Hepatocyte (in vitro differentiated cells): ENCODE results near the gene HTR2B. TPM values are rescaled to one million over a fixed set of nuclear protein-coding genes. Genes with fewer than 3 reads are reported as not detected.

Experiments used
- DNase-seq: peaks from one replicate; pipeline ENCODE4 v3.0.0-alpha.2; 2016; ENCODE audit warnings: low spot score
- H2AFZ ChIP-seq: fragments of 200-600 bp; sonication (generic); 2 replicates; pipeline ENCODE4 v1.6.0; 2016; ENCODE audit warnings: antibody characterized with exemption, mild to moderate bottlenecking
- H3K27ac ChIP-seq: fragments of 200-600 bp; sonication (generic); 2 replicates; pipeline ENCODE4 v1.5.1; 2016; ENCODE audit warnings: mild to moderate bottlenecking
- H3K27me3 ChIP-seq: fragments of 200-600 bp; sonication (generic); 2 replicates; pipeline ENCODE4 v1.6.1; 2016
- H3K36me3 ChIP-seq: fragments of 200-600 bp; sonication (generic); replicated peaks from 2 replicates; pipeline ENCODE4 v1.5.1; 2016; ENCODE audit warnings: low read depth; ENCODE audit not compliant: insufficient read depth
- H3K4me1 ChIP-seq: fragments of 200-600 bp; sonication (generic); 2 replicates; pipeline ENCODE4 v1.5.1; 2016; ENCODE audit warnings: mild to moderate bottlenecking, moderate library complexity; ENCODE audit not compliant: insufficient read depth
- H3K4me2 ChIP-seq: fragments of 200-600 bp; sonication (generic); 2 replicates; pipeline ENCODE4 v1.6.0; 2016
- H3K4me3 ChIP-seq: fragments of 200-600 bp; sonication (generic); 2 replicates; pipeline ENCODE4 v1.5.1; 2016; ENCODE audit warnings: mild to moderate bottlenecking
- H3K79me2 ChIP-seq: fragments of 200-600 bp; sonication (generic); 2 replicates; pipeline ENCODE4 v1.6.0; 2017; ENCODE audit warnings: mild to moderate bottlenecking
- H3K9me2 ChIP-seq: fragments of 200-600 bp; sonication (generic); replicated peaks from 2 replicates; pipeline ENCODE4 v1.6.0; 2017; ENCODE audit warnings: mild to moderate bottlenecking; ENCODE audit not compliant: insufficient read depth
- H3K9me3 ChIP-seq: fragments of 200-600 bp; sonication (generic); 2 replicates; pipeline ENCODE4 v1.5.1; 2016; ENCODE audit warnings: low read depth, mild to moderate bottlenecking
- H4K20me1 ChIP-seq: fragments of 200-600 bp; sonication (generic); 2 replicates; pipeline ENCODE4 v1.6.0; 2016; ENCODE audit warnings: mild to moderate bottlenecking; ENCODE audit not compliant: insufficient read depth, poor library complexity, severe bottlenecking
- EZH2 ChIP-seq: fragments of 200-600 bp; sonication (generic); IDR thresholded peaks from 2 replicates; pipeline ENCODE4 v1.6.1; 2016; ENCODE audit warnings: antibody characterized with exemption, mild to moderate bottlenecking, borderline replicate concordance
- EZH2phosphoT487 ChIP-seq: fragments of 200-600 bp; sonication (generic); IDR thresholded peaks from one replicate; pipeline ENCODE4 v1.6.1; 2018; ENCODE audit warnings: antibody characterized with exemption, mild to moderate bottlenecking, low read depth, moderate library complexity; ENCODE audit not compliant: unreplicated experiment, severe bottlenecking
- WGBS: methylation state at CpG from one replicate; pipeline ENCODE4 v1.1.6; 2016; ENCODE audit warnings: low lambda C conversion rate; ENCODE audit errors: missing lambda C conversion rate; 5-methylcytosine and 5-hydroxymethylcytosine counted together
- polyA plus RNA-seq: library from polyadenylated mRNA; unstranded; fragments of >200 nt; fragmentation: Nextera tagmentation; extraction: Ambion mirVana; gene quantifications from 2 replicates; pipeline ENCODE4 v1.2.1, GENCODE V29; 2016
- total RNA-seq: library from RNA; depleted of rRNA; stranded (reverse); fragments of >200 nt; gene quantifications from 2 replicates; pipeline ENCODE4 v1.2.3, GENCODE V29; 2014
- TF ChIP-seq, protein P1 (sequence below): fragments of 200-600 bp; sonication (generic); IDR thresholded peaks from 2 replicates; pipeline ENCODE4 v1.5.1; 2016; ENCODE audit warnings: antibody characterized with exemption, mild to moderate bottlenecking; ENCODE audit not compliant: poor library complexity

The HTR2B gene
- total and polyA plus RNA-seq, 2 experiments from 2014 or later = 0.73 to 1.1 TPM

DNA sequence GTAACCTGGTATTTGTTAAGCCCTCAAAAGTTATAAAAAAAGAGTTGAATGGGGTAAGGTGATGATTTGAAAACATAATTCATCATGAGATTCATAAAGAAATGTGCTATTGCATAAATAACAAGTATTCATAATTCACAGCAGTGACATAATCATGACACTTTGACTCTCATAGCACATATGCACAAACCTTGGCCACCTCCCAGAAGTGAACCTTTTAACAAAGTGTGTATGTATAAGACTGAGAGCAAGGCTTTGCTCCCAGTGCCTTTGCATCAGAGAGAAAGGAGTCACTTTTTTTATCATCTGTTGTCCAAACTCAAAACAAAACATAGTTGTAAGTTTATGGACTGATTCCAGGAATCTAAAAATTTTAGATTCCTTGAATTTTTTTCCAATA lies 15.0 kb upstream of the HTR2B start:
- Histone ChIP-seq H3K4me1 (no peaks in the 10 kb centered on the region), H3K27me3 (no peaks in the 10 kb centered on the region), H3K4me3 (no peak overlapping the region), H3K9me2 (no peaks in the 10 kb centered on the region), H3K79me2 (peaks cover 7% of the 10 kb centered on the region), H4K20me1 (no peaks in the 10 kb centered on the region), H3K36me3 (no peaks in the 10 kb centered on the region), H2AFZ (no peak overlapping the region), H3K9me3 (no peaks in the 10 kb centered on the region), H3K27ac (no peak overlapping the region), H3K4me2 (no peak overlapping the region)
- no peak for TF ChIP-seq EZH2phosphoT487
- TF ChIP-seq, protein P1, sequence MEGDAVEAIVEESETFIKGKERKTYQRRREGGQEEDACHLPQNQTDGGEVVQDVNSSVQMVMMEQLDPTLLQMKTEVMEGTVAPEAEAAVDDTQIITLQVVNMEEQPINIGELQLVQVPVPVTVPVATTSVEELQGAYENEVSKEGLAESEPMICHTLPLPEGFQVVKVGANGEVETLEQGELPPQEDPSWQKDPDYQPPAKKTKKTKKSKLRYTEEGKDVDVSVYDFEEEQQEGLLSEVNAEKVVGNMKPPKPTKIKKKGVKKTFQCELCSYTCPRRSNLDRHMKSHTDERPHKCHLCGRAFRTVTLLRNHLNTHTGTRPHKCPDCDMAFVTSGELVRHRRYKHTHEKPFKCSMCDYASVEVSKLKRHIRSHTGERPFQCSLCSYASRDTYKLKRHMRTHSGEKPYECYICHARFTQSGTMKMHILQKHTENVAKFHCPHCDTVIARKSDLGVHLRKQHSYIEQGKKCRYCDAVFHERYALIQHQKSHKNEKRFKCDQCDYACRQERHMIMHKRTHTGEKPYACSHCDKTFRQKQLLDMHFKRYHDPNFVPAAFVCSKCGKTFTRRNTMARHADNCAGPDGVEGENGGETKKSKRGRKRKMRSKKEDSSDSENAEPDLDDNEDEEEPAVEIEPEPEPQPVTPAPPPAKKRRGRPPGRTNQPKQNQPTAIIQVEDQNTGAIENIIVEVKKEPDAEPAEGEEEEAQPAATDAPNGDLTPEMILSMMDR = no peak
- TF ChIP-seq EZH2 = no peak
- DNase-seq = no peak

DNA sequence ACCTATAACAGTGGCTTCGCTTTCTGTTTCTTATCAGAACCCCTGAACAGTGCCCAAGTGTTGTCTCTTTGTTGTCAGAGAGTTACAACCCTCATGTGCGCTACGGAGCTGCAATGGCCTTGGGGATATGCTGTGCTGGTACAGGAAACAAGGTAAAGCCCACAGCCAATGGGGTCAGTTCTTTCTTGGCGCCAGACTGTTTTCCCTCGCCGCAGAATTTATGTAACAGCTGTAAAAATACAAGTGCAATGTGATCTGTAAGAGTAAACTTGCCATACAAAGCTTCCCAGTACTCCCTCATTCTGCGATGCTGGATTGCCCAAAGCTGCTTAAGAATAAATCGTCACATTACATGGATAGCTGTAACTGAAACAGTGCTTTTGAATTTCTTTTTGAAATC lies 13.9 kb upstream of the HTR2B start:
- H3K36me3 ChIP-seq = no peaks in the 10 kb centered on the region
- TF ChIP-seq, protein P1 = no peak
- TF ChIP-seq EZH2 (no peak), EZH2phosphoT487 (no peak)
- H3K4me1 ChIP-seq = no peaks in the 10 kb centered on the region
- no peaks in the 10 kb centered on the region for H3K9me3 ChIP-seq
- H3K4me2 ChIP-seq = no peak overlapping the region
- no peaks in the 10 kb centered on the region for H4K20me1 ChIP-seq
- H3K9me2 ChIP-seq = no peaks in the 10 kb centered on the region
- no peaks in the 10 kb centered on the region for H3K27me3 ChIP-seq
- H2AFZ ChIP-seq = no peak overlapping the region
- no peak overlapping the region for H3K4me3 ChIP-seq
- 80% methylated on average over 8 of the region's 8 CpGs for WGBS
- no peak for DNase-seq
- H3K79me2 ChIP-seq = peaks cover 4% of the 10 kb centered on the region
- no peak overlapping the region for H3K27ac ChIP-seq

DNA sequence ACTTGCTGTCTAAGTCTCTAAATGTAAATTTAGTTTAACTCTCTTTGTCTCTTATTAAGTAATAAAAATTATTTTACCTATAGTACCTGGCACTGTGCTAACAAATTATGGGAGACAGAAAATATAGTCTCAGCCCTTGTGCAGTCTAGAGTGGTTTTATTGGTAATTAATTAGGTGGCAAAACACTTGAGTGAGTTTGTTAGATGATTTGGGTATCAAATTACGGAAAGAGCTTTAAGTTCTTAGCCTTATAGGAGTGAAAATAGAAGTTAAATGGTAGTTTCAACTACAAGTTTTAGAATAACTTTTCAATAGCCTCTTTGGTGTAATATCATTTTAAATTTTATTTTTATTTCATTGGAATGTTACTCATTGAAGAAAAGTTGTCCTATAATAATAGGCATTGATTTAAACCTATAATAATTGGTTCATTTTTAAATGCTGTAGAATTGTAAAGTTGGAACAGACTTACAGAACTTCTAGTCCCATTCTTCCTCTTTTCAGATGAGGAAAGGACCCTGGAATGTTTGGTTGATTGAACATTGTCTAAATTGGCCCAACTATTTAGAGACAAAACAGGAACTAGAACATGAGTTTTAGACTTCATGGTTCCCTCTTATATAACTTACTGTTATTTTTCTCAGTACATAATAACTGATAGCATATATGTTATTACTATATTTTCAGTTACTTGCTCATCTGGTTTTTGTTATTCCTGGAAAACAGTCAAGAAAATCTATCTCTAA lies 10.2 kb upstream of the HTR2B start:
- Histone ChIP-seq H3K27me3 (no peaks in the 10 kb centered on the region), H3K79me2 (peaks cover 13% of the 10 kb centered on the region), H3K9me2 (no peaks in the 10 kb centered on the region), H3K4me3 (no peak overlapping the region), H3K4me1 (peaks cover 23% of the 10 kb centered on the region), H4K20me1 (no peaks in the 10 kb centered on the region), H2AFZ (no peak overlapping the region), H3K4me2 (no peak overlapping the region), H3K9me3 (no peaks in the 10 kb centered on the region), H3K27ac (no peak overlapping the region), H3K36me3 (no peaks in the 10 kb centered on the region)
- 95% methylated on average over 1 of the region's 1 CpG for WGBS
- no peak for DNase-seq
- TF ChIP-seq, protein P1 = no peak
- TF ChIP-seq EZH2 (no peak), EZH2phosphoT487 (no peak)
